NOMO-1 treated with dmso at 0.1 percent for 144 hours (cell line): ENCODE measurements around the gene ARHGAP15.

Source experiments
- DNase-seq: peaks from one replicate; lab custom pipeline; 2025; ENCODE audit not compliant: unreplicated experiment; lab: John Stamatoyannopoulos, UW

ARHGAP15 gene

DNA sequence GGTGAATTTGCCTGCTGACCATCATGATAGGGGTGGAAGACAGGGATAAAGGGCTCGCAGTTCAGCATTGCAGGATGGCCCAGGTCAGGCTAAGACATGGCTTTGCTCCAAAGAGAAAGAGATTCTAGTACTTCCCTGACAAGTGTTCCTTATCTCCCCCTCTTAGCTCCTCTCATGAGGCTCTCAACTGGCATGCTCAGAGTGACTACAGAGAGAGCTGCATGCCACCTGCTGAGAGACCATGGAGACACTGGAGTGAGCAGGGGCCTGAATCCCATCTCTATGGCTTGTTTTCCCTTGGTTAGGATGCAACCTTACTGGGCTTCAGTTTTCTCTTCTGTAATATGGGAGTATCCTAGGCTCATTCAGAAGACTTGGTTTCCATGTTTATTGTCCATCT, 94.3 kb downstream of the ARHGAP15 start:
- no peak for DNase-seq

DNA sequence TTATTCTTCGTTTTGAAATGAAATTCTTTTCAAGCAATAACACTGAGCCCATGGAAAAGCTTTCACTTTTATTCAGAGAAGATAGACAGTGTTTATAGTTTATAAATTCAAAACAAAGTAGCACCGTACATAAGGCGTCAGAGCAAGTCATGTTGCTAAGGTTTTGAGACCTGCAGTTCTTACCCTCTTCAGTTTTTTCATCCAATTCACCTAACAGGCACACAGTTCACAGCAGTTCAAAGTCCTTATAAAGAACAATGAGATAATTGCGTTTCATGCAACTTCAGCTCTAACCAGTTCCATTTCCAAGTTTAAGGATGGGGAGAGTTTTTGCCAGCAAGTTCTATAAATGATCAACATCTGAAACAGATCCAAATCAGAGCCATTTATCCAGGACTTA, 96.7 kb downstream of the ARHGAP15 start:
- DNase-seq: no peak

- no peak for DNase-seq
Measured at GRCh38 chr2:143226714-143227541, 97.7 kb downstream of the ARHGAP15 start.

DNA sequence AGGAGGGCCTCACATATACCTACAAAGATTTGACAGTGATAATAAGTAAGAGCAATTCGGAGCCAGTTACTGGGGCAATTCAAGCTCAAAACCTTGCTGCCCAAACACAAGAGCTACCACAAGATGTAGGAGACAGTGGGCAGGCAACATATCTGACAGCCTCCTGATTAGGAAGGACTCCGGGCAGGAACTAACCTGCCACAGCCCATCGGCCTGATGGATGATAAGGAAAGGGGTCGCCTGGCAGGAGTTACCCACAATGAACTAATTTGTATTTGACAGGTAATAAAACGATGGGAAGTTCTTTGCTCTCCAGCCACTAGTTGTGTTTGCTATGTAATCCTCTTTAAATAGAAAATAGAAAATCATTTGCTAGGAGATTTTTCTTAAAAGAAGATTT, 100.2 kb downstream of the ARHGAP15 start:
- no peak for DNase-seq

- DNase-seq: no peak
Measured at GRCh38 chr2:143229952-143230351, 100.7 kb downstream of the ARHGAP15 start.

- no peak for DNase-seq
Measured at GRCh38 chr2:143230506-143231253, 101.5 kb downstream of the ARHGAP15 start.

- DNase-seq: no peak
Measured at GRCh38 chr2:143231254-143231645, 102.0 kb downstream of the ARHGAP15 start.

- DNase-seq: no peak
Measured at GRCh38 chr2:143237146-143237777, 108.0 kb downstream of the ARHGAP15 start.

DNA sequence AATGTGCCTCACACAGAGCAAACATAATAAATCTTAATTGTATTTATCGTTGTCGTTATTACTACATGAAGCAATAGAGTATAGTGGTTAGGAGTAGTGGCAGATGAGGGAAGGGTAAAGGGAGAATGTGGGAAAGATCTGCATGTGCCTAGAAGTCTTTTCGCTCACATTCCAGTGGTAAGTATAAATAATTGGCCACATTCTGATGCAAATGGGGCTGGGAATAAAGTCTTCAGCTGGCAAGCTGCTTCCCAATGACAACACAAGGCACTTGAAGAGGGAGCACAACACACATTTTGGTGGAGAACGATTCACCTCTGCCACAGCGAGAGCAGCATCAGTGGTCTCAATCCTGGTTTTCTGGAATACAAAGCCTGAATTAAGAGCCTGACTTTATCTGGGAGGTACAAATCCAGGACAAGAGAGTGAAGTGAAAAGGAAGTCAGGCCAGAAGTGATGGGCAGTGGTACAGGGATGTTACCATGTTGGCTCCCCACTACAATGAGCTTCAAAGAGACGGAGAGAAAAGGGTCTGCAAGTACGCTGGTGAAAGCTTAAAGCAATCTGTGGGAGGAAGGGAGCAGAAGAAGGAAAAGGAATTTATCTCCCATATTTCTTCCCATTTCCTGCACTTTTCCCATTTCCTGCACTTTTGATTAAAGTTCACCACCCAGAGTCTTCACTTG, 112.3 kb downstream of the ARHGAP15 start:
- DNase-seq: no peak

GRCh38 chr2:143246246-143246645, 117.0 kb downstream of the ARHGAP15 start:
- DNase-seq: no peak

- no peak for DNase-seq
Measured at GRCh38 chr2:143246815-143247744, 117.9 kb downstream of the ARHGAP15 start.

DNA sequence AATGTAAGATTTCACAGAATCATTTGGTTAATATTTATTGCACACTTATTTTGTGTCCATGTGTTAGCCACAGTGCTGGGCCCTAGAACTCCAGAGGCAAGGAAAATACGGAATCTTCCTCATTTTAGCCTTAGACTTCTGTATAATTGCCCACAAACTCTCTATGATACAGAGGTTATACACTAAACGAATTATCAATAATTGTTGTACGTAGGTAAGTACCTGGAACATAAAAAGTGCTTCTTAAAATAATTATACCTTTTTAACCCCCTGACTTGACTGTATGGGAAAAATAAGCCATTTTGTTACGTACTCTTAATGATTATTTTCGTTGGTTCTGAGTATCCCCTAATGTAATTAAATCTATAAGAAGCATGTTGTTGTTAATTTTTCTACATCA, 119.4 kb downstream of the ARHGAP15 start:
- DNase-seq: no peak

DNA sequence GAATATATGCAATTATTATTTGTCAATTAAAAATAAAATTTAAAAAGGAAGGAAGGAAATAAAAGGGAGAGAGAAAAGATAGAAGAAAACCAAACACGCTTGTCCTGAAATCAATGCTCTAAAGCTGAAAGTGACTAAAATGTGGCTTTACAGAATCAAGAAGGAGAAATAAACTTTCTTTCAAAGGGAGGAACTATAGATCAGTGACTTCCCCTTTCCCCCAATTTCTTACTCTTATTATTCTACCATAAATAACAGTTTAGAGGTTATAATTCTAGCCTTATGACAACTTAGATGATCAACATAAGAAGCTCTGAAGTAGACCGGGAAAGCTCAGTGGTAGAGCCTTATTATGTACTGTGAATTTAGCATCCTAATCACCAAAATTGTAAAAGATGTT, 122.5 kb downstream of the ARHGAP15 start:
- no peak for DNase-seq

DNA sequence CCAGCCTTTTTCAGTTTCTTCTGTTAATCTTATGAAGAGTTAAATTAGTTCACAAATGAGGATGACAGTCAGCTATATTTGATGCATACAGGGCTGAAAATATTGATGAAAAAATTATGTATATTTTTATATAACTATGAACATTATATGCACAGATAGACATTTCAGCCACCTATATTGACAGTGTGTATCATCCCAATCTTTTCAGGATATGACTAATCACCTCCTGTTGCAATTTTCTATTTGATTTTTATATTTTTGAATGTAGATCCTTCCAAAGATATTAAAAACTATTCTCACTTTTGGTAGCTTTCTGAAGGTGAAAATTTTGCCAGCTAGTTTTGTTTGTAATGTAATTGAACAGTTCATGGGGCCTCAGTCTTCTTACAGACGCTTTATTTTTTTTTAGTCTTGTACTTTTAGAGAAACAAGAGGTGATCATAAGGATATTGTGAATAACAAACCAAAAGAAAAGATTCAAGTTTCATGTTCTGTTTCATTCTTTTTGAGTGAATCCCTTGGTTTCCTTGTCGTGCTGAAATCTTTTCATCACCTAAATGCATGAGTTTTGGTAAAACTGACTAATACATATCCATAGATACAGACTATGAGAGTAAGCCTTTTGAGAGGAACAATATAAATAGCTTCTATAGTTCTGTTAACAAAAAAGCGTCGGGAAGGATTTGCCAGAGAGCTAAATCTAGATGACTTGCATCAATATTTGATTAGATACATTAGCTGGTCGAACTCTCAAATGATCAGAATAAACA, 123.1 kb downstream of the ARHGAP15 start:
- no peak for DNase-seq

- no peak for DNase-seq
Measured at GRCh38 chr2:143254110-143254509, 124.9 kb downstream of the ARHGAP15 start.

- no peak for DNase-seq
Measured at GRCh38 chr2:143255086-143255485, 125.9 kb downstream of the ARHGAP15 start.

DNA sequence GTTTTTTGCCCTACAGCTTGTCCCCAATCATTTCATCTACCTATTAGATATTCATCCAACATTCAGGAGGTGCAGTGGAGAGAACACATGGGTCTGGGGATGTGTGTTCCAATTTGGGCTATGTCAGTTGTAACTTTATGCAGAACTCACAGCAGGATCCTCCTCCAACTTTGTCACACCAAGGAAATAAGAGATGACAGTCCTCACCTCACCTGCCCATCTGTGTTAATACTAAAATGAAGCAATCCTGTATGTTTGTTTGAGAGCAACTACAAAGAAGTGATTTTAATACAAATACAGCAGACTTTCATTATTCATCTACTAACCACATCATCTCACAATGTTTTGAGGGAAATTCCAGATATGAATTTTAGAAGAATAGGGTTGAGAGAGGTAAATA, 126.7 kb downstream of the ARHGAP15 start:
- no peak for DNase-seq

GRCh38 chr2:143258126-143258892, 129.1 kb downstream of the ARHGAP15 start:
- no peak for DNase-seq
